Measurements from ENCODE around the gene NFKBIE.

The NFKBIE gene

DNA sequence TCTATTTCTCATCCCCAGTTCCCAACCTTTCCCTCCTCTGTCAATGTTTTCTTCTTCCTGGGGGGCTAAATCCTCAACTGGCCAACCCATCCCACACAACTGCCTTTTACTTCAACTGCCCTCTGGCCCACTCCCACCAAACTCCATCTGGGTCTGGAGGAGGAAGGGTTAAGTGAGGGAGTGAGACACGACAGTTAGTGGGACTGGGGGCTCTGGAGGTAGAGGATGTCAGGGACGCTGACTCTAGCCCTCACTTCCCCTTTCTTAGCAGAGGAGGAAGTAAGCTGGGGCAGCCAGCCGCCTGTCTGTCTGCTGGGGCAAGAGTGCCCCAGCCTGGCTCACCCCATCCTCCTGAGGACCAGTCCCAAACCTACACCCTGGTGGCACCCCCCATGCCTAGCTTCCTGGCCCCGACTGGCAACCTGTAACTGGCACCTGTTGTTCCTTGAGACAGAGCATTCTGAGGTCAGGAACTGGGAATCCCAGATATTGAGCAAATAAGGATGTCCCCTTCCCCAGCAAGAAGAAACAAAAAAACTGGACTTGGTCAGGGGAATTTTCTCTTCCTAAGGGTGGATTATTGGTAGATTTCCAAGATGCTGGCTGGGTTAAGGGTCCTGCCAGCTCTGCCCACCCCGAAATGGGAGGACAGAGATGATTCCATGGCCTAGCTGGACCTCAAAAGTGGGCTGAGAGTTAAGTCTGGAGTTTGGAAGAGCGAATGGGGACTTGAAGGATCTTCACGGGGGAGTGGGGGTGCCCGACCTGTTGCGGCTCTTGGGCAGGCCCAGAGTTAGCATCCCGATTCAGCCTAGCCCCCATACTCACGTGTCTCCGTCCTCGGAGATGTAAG is 971 bp downstream of the NFKBIE start:
- no peak for TF ChIP-seq CREB1 (IDR thresholded peaks at IDR 0.05; ENCODE audit: low read depth)
- TF ChIP-seq EGR1 (IDR thresholded peaks at IDR 0.05) = no peak
- no peak for TF ChIP-seq ZBTB7A (IDR thresholded peaks at IDR 0.05; ENCODE audit: low read depth)
- TF ChIP-seq YY1 (IDR thresholded peaks at IDR 0.05; ENCODE audit: low read depth) = no peak
- TF ChIP-seq NFIC (IDR thresholded peaks at IDR 0.05) = no peak
- TF ChIP-seq FOXM1 (IDR thresholded peaks at IDR 0.05; ENCODE audit: borderline replicate concordance, low read depth) = no peak
- TF ChIP-seq, protein P1, sequence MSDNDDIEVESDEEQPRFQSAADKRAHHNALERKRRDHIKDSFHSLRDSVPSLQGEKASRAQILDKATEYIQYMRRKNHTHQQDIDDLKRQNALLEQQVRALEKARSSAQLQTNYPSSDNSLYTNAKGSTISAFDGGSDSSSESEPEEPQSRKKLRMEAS (IDR thresholded peaks at IDR 0.05) = no peak
- TF ChIP-seq, protein P2, sequence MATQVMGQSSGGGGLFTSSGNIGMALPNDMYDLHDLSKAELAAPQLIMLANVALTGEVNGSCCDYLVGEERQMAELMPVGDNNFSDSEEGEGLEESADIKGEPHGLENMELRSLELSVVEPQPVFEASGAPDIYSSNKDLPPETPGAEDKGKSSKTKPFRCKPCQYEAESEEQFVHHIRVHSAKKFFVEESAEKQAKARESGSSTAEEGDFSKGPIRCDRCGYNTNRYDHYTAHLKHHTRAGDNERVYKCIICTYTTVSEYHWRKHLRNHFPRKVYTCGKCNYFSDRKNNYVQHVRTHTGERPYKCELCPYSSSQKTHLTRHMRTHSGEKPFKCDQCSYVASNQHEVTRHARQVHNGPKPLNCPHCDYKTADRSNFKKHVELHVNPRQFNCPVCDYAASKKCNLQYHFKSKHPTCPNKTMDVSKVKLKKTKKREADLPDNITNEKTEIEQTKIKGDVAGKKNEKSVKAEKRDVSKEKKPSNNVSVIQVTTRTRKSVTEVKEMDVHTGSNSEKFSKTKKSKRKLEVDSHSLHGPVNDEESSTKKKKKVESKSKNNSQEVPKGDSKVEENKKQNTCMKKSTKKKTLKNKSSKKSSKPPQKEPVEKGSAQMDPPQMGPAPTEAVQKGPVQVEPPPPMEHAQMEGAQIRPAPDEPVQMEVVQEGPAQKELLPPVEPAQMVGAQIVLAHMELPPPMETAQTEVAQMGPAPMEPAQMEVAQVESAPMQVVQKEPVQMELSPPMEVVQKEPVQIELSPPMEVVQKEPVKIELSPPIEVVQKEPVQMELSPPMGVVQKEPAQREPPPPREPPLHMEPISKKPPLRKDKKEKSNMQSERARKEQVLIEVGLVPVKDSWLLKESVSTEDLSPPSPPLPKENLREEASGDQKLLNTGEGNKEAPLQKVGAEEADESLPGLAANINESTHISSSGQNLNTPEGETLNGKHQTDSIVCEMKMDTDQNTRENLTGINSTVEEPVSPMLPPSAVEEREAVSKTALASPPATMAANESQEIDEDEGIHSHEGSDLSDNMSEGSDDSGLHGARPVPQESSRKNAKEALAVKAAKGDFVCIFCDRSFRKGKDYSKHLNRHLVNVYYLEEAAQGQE (IDR thresholded peaks at IDR 0.05; ENCODE audit: low read depth) = no peak
- TF ChIP-seq EP300 (IDR thresholded peaks at IDR 0.05; ENCODE audit: borderline replicate concordance) = no peak
- no peak for TF ChIP-seq TAF1 (IDR thresholded peaks at IDR 0.05; ENCODE audit: low read depth)
- TF ChIP-seq CEBPB (IDR thresholded peaks at IDR 0.05) = no peak
- TF ChIP-seq TEAD4 (IDR thresholded peaks at IDR 0.05) = no peak
- TF ChIP-seq TCF12 (IDR thresholded peaks at IDR 0.05; ENCODE audit: low read depth) = no peak

DNA sequence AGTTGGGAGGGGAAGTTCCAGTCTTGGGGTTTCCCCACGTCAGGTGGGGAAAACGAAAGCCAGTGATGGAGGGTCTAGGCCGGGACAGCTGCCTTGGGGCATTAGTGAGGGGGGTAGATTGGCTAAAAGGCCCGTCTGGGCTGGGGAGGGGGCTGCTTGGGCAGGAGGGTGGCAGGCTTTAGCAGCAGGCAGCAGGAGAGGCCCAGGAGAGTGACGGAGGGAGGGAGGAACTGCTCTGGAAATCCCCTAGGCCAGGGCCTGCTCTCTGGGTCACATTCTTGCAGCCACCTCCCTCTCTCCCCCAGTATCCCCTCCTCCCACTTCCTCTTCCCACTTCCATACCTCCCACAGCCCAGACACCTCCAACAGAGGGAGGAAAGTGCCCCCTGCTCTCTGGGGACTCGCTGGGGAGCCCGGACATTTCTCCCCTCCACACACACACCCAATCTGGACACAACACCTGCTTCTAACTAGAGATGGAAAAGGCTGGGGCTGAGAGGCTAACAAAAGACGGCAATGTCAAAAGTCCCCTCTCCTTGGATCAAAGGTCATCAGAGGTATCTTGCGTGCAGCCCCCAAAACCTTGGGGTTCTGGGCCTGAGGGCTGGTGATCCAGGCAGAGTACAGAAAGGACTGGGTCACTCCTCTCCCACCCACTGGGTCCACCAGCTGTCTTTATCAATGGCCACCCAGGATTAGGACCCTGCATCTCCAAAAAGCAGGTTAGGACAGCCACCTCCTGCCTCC is 1.8 kb downstream of the NFKBIE start:
- TF ChIP-seq, protein P3, sequence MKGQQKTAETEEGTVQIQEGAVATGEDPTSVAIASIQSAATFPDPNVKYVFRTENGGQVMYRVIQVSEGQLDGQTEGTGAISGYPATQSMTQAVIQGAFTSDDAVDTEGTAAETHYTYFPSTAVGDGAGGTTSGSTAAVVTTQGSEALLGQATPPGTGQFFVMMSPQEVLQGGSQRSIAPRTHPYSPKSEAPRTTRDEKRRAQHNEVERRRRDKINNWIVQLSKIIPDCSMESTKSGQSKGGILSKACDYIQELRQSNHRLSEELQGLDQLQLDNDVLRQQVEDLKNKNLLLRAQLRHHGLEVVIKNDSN (IDR thresholded peaks at IDR 0.05) = no peak
- TF ChIP-seq CEBPB (IDR thresholded peaks at IDR 0.05) (no peak), TEAD4 (IDR thresholded peaks at IDR 0.05) (no peak), CREB1 (IDR thresholded peaks at IDR 0.05; ENCODE audit: low read depth) (no peak), TCF12 (IDR thresholded peaks at IDR 0.05; ENCODE audit: low read depth) (no peak), FOXM1 (IDR thresholded peaks at IDR 0.05; ENCODE audit: borderline replicate concordance, low read depth) (no peak), YY1 (IDR thresholded peaks at IDR 0.05; ENCODE audit: low read depth) (no peak), ZBTB7A (IDR thresholded peaks at IDR 0.05; ENCODE audit: low read depth) (no peak)
- TF ChIP-seq, protein P2 (IDR thresholded peaks at IDR 0.05; ENCODE audit: low read depth) = no peak

DNA sequence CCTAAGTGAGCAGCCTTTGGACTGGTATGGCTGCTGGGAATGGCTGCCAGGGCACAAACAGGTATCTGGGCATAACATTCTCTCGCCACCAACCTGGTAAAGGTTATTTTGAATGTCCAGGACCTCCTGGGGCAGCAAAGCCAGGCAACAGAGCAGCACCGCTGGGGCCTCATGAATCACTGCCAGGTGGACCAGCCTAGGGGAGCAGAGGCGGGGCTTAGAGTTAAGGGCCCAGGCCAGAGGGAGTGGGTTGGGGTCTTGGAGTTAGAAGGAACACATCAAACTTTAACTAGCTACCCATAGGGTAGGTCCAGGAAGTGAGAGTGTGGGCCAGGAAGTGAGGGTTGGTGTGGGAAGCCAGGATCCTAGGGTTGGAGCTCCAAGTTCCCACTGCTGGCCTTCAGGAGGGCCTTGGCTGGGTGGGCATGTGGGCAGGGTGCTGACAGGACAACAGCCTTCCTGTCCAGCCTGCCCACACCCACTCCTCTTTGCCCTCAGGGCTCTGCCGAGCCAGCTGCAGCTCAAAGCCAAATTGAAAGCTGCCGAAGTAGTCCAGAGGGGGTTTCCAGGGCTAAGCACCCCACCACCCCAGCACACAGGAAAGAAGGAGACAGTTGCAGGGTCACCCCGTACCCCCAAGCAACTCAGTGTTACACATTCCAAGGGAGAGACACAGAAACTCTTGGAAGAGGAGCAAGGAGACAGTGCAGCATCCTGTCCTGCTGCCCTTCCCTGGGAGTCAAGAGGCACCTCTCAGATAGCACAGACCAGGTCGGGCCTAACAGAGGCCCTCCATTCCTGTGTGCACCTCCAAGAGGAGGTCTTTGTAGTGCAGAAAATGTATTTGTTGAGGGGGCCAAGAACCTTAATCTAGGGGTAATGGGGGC is 2.6 kb downstream of the NFKBIE start:
- TF ChIP-seq, protein P2 (IDR thresholded peaks at IDR 0.05; ENCODE audit: low read depth) = no peak
- TF ChIP-seq, protein P3 (IDR thresholded peaks at IDR 0.05) = no peak

DNA sequence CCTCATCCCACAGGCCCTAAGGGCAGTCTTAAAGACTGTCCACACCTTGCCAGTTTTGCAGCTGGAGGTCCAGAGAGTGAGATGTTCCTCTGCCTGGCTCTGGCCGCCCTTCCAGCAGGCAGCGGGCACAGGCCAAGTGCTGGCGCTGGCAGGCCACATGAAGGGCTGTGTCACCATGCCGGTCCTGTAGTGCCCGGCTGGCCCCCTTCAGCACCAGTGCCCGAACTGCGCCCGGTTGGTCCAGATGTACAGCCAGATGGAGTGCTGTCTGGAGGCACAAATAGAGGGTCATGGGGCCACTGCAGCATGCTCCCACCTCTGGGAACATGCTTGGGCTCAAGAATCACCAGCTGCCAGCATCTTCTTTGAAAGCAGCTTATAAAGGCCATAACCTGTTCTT is 3.8 kb downstream of the NFKBIE start:
- TF ChIP-seq, protein P1 (IDR thresholded peaks at IDR 0.05) = no peak
- TF ChIP-seq EGR1 (IDR thresholded peaks at IDR 0.05) (no peak), CREB1 (IDR thresholded peaks at IDR 0.05; ENCODE audit: low read depth) (no peak)
- TF ChIP-seq, protein P2 (IDR thresholded peaks at IDR 0.05; ENCODE audit: low read depth) = no peak

Data from Ishikawa (cell line).